ENCODE data around the gene ANKRD7.

- TF ChIP-seq ZNF561 (tag by site-specific recombination; IDR thresholded peaks at IDR 0.05; ENCODE audit: borderline replicate concordance) (no peak), ZNF146 (tag by site-specific recombination; IDR thresholded peaks at IDR 0.05) (no peak), ZNF214 (tag by site-specific recombination; IDR thresholded peaks at IDR 0.05; ENCODE audit: borderline replicate concordance) (no peak), PBX3 (CRISPR knock-in tag; IDR thresholded peaks at IDR 0.05) (no peak), ZNF677 (tag by site-specific recombination; IDR thresholded peaks at IDR 0.05) (no peak), REST (tag by site-specific recombination; IDR thresholded peaks at IDR 0.05) (no peak)
- TF ChIP-seq, protein P1, sequence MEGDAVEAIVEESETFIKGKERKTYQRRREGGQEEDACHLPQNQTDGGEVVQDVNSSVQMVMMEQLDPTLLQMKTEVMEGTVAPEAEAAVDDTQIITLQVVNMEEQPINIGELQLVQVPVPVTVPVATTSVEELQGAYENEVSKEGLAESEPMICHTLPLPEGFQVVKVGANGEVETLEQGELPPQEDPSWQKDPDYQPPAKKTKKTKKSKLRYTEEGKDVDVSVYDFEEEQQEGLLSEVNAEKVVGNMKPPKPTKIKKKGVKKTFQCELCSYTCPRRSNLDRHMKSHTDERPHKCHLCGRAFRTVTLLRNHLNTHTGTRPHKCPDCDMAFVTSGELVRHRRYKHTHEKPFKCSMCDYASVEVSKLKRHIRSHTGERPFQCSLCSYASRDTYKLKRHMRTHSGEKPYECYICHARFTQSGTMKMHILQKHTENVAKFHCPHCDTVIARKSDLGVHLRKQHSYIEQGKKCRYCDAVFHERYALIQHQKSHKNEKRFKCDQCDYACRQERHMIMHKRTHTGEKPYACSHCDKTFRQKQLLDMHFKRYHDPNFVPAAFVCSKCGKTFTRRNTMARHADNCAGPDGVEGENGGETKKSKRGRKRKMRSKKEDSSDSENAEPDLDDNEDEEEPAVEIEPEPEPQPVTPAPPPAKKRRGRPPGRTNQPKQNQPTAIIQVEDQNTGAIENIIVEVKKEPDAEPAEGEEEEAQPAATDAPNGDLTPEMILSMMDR (tag by site-specific recombination; IDR thresholded peaks at IDR 0.05) = no peak
These were observed 40.3 kb downstream of the ANKRD7 start for GRCh38 chr7:118264836-118265235.
